ENCODE measurements around the gene TEX35.
A peak's percentile ranks its signal among the peaks of the same experiment; 100 is the strongest.

The TEX35 gene

DNA sequence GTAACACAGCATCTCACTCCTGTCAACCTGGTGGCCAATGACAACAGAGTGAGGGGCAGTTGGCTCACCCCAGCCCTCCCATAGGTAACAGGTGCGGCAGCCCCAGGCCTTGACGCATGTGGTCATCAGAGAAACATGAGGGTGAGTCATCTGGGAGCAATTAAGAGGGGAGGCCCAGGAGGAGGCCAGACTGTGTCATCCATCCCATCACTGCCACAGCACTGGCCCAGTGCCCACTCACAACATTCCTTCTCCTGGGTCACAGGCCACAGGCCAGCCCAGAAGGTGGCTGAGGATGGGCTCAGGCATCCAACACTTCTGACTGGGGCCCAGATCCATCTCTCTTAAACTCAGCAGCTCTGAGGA, 17.1 kb downstream of the TEX35 start:
- H3K27me3 ChIP-seq (ENCODE audit: control insufficient read depth in 5 of 5, insufficient read depth in 4 of 5, low read length in 5 of 5): peaks cover 0 to 3% (median 0%) of the 10 kb centered on the region in 5 donors
- no peak overlapping the region for H3K4me3 ChIP-seq (ENCODE audit: low read depth in 1 of 5, low read length in 5 of 5)
- H3K9me3 ChIP-seq (ENCODE audit: control insufficient read depth in 5 of 5, low read length in 5 of 5): no peaks in the 10 kb centered on the region
- peaks cover 0 to 4% (median 4%) of the 10 kb centered on the region in 5 donors for H3K4me1 ChIP-seq (ENCODE audit: control insufficient read depth in 5 of 5, insufficient read depth in 5 of 5, low read length in 5 of 5)
- no peak overlapping the region for H3K9ac ChIP-seq (ENCODE audit: low read length in 5 of 5)
- no peak overlapping the region for H3K27ac ChIP-seq (ENCODE audit: low read depth, low read length)
- H3K36me3 ChIP-seq (ENCODE audit: control insufficient read depth in 5 of 5, insufficient read depth in 5 of 5, low read length in 5 of 5): no peaks in the 10 kb centered on the region

DNA sequence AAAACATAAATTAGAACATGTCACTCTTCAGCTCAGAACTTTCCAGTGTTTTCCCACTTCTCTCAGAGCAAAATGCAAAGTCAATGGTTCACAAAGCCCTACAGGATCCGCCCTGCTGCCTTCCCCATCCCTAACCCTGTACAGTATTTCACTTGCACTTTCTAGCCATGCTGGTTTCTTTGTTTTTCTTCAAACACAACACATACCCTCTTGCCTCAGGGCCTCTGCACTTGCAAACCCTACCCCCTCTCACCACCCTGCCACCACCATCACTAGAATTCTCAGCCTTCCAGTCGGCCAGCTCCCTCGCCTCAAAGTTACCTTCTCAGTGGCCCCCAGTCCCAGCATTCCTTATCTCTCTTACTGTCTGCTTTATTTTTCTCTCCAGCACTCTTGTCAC, 17.6 kb downstream of the TEX35 start:
- Histone ChIP-seq H3K4me1 (ENCODE audit: control insufficient read depth in 5 of 5, insufficient read depth in 5 of 5, low read length in 5 of 5) (peaks cover 0 to 4% (median 4%) of the 10 kb centered on the region in 5 donors), H3K27me3 (ENCODE audit: control insufficient read depth in 5 of 5, insufficient read depth in 4 of 5, low read length in 5 of 5) (peaks cover 0 to 3% (median 0%) of the 10 kb centered on the region in 5 donors), H3K9me3 (ENCODE audit: control insufficient read depth in 5 of 5, low read length in 5 of 5) (no peaks in the 10 kb centered on the region), H3K27ac (ENCODE audit: low read depth, low read length) (no peak overlapping the region), H3K4me3 (ENCODE audit: low read depth in 1 of 5, low read length in 5 of 5) (no peak overlapping the region), H3K9ac (ENCODE audit: low read length in 5 of 5) (no peak overlapping the region), H3K36me3 (ENCODE audit: control insufficient read depth in 5 of 5, insufficient read depth in 5 of 5, low read length in 5 of 5) (no peaks in the 10 kb centered on the region)

DNA sequence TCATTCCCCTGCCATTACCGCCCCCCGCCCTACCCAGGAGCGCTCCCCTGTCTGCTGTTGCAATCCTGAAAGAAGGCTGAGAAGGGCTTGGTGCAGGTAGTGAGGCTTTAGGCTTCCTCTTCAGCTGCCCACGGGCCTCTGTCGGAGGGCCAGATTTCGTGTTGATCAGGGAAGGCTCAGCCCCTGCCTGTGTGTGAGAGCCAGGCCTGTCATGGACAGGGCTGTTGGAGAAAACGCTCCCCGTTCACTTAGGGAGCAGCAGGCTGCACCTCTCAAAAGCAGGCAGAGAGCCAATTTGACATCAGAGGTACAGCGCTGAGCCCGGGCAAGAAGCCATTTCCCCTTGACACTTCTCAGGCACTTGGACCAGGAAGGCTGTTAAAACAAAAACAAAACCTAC, 19.0 kb downstream of the TEX35 start:
- H3K27ac ChIP-seq (ENCODE audit: low read depth, low read length): no peak overlapping the region
- peaks cover 0 to 8% (median 4%) of the 10 kb centered on the region in 5 donors for H3K4me1 ChIP-seq (ENCODE audit: control insufficient read depth in 5 of 5, insufficient read depth in 5 of 5, low read length in 5 of 5)
- no peak overlapping the region for H3K4me3 ChIP-seq (ENCODE audit: low read depth in 1 of 5, low read length in 5 of 5)
- H3K9ac ChIP-seq (ENCODE audit: low read length in 5 of 5): no peak overlapping the region
- H3K36me3 ChIP-seq (ENCODE audit: control insufficient read depth in 5 of 5, insufficient read depth in 5 of 5, low read length in 5 of 5): no peaks in the 10 kb centered on the region
- peaks cover 0 to 3% (median 0%) of the 10 kb centered on the region in 5 donors for H3K27me3 ChIP-seq (ENCODE audit: control insufficient read depth in 5 of 5, insufficient read depth in 4 of 5, low read length in 5 of 5)
- H3K9me3 ChIP-seq (ENCODE audit: control insufficient read depth in 5 of 5, low read length in 5 of 5): no peaks in the 10 kb centered on the region

DNA sequence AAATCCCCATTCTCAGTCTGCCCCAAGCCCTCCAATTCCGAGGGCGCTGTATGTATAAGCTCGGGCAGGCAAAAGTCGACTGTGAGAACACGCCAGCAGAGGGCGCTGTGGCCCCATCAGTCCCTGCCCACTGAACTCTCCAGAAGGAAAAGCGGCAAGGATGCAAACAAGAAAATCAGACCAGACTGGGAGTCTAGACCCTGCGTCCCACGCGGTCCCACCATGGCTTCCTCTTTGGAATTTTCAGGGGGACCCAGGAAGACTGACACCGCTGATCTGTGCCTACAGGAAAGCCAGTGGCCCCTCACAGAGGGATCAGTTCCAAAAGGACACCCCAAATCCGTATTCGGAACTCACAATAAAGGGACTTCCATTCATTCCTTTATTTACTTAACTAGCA, 19.5 kb downstream of the TEX35 start:
- Histone ChIP-seq H3K36me3 (ENCODE audit: control insufficient read depth in 5 of 5, insufficient read depth in 5 of 5, low read length in 5 of 5) (no peaks in the 10 kb centered on the region), H3K9me3 (ENCODE audit: control insufficient read depth in 5 of 5, low read length in 5 of 5) (no peaks in the 10 kb centered on the region), H3K27me3 (ENCODE audit: control insufficient read depth in 5 of 5, insufficient read depth in 4 of 5, low read length in 5 of 5) (peaks cover 0 to 3% (median 0%) of the 10 kb centered on the region in 5 donors), H3K4me1 (ENCODE audit: control insufficient read depth in 5 of 5, insufficient read depth in 5 of 5, low read length in 5 of 5) (peaks cover 0 to 13% (median 8%) of the 10 kb centered on the region in 5 donors), H3K4me3 (ENCODE audit: low read depth in 1 of 5, low read length in 5 of 5) (no peak overlapping the region), H3K27ac (ENCODE audit: low read depth, low read length) (no peak overlapping the region), H3K9ac (ENCODE audit: low read length in 5 of 5) (no peak overlapping the region)

DNA sequence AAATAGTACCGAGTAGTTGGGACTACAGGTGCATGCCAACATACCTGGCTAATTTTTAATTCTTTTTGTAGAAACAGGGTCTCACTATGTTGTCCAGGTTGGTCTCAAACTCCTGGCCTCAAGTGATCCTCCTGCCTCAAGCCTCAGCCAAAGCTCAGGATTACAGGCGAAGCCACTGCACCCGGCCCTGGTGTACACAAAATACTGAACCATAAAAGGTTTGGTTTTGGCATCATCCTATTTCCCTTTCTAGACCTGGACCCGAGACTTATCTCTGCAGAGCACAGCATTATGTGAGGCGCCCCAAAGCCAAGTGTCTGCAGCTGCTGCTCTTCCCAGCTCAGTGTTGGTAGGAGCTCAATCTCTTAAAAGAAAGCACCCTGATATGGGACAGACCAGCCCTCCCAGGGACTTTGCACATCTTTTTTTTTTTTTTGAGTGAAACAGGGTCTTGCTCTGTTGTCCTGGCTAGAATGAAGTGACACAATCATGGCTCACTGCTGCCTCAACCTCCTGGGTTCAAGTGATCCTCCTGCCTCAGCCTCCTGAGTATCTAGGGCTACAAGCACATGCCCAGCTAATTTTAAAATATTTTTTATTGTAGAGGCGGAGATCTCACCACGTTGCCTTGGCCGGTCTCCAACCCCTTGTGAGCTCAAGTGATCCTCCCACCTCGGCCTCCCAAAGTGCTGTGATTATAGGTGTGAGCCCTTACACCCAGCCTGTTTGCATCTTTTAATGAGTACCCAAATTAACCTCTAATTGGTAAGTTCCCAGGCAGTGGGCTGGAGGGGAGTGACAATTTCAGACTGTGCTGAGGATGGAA, 20.4 kb downstream of the TEX35 start:
- H3K9ac ChIP-seq (ENCODE audit: low read length in 5 of 5): no peak overlapping the region

DNA sequence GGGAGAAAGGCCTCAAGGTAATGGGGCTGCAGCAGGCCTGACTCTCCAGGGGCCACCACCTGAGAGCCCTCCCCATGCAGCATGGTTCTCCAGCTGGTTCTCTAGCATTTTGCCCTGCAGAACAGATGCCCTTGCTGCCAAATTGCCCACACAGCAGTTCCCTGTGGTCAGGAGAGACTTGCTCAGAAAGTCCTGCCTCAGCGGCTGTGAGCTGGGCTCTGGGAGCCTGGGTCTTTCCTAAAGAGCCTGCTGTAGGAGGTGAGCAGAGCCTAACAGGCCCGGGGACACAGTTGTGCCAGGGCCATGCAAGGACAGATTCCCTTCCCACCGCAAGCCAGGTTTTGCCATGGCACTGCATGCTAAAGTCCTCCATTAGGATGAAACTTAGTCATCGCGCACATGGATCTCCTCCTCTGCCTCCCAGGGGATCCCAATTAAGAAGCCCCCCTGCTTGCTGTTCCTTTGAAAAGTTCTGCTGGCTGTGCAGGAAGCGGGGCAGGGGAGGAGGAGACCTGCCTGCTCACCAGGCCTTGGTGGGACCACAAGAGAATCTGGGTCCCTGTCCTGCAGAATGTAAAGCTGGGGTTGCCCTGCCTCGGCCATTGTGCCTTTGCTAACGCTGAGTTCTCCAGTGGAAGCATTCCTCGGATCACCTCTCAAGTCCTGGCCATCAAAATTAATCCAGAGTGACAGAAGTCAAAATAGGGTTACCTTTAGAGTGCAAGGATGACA, 21.4 kb downstream of the TEX35 start:
- H3K36me3 ChIP-seq (ENCODE audit: control insufficient read depth in 5 of 5, insufficient read depth in 5 of 5, low read length in 5 of 5): no peaks in the 10 kb centered on the region
- H3K9me3 ChIP-seq (ENCODE audit: control insufficient read depth in 5 of 5, low read length in 5 of 5): no peaks in the 10 kb centered on the region
- H3K27ac ChIP-seq (ENCODE audit: low read depth, low read length): no peak overlapping the region
- peaks cover 0 to 8% (median 3%) of the 10 kb centered on the region in 5 donors for H3K27me3 ChIP-seq (ENCODE audit: control insufficient read depth in 5 of 5, insufficient read depth in 4 of 5, low read length in 5 of 5)
- no peak overlapping the region for H3K9ac ChIP-seq (ENCODE audit: low read length in 5 of 5)
- H3K4me1 ChIP-seq (ENCODE audit: control insufficient read depth in 5 of 5, insufficient read depth in 5 of 5, low read length in 5 of 5): peaks cover 2 to 28% (median 24%) of the 10 kb centered on the region in 5 donors
- H3K4me3 ChIP-seq (ENCODE audit: low read depth in 1 of 5, low read length in 5 of 5): no peak overlapping the region

More for the DNA sequence above, 20.4 kb downstream of the TEX35 start:
- H3K4me1 ChIP-seq (ENCODE audit: control insufficient read depth in 5 of 5, insufficient read depth in 5 of 5, low read length in 5 of 5): peaks cover 0 to 20% (median 17%) of the 10 kb centered on the region in 5 donors
- H3K9me3 ChIP-seq (ENCODE audit: control insufficient read depth in 5 of 5, low read length in 5 of 5): no peaks in the 10 kb centered on the region
- no peaks in the 10 kb centered on the region for H3K36me3 ChIP-seq (ENCODE audit: control insufficient read depth in 5 of 5, insufficient read depth in 5 of 5, low read length in 5 of 5)
- H3K27ac ChIP-seq (ENCODE audit: low read depth, low read length): no peak overlapping the region
- no peak overlapping the region for H3K4me3 ChIP-seq (ENCODE audit: low read depth in 1 of 5, low read length in 5 of 5)
- H3K27me3 ChIP-seq (ENCODE audit: control insufficient read depth in 5 of 5, insufficient read depth in 4 of 5, low read length in 5 of 5): peaks cover 0 to 5% (median 3%) of the 10 kb centered on the region in 5 donors

DNA sequence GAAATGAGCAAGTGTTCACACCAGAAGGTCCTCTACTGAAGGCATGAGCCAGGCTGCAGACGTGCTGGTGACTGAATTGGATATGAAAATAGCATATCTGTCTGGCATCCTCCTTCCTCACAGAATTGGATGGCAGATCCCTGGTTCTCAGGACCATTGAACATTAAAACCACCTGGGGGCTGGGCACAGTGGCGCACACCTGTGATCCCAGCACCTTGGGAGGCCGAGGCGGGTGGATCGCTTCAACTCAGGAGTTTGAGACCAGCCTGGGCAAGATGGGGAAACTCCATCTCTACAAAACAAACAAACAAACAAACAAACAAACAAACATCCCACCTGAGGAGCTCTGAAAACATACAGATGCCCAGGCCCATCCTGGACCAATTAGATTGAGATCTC, 23.4 kb downstream of the TEX35 start:
- H3K9ac ChIP-seq (ENCODE audit: low read length in 5 of 5): no peak overlapping the region
- H3K27me3 ChIP-seq (ENCODE audit: control insufficient read depth in 5 of 5, insufficient read depth in 4 of 5, low read length in 5 of 5): peaks cover 0 to 12% (median 3%) of the 10 kb centered on the region in 5 donors
- peaks cover 2 to 30% (median 24%) of the 10 kb centered on the region in 5 donors for H3K4me1 ChIP-seq (ENCODE audit: control insufficient read depth in 5 of 5, insufficient read depth in 5 of 5, low read length in 5 of 5)
- H3K27ac ChIP-seq (ENCODE audit: low read depth, low read length): no peak overlapping the region
- no peaks in the 10 kb centered on the region for H3K9me3 ChIP-seq (ENCODE audit: control insufficient read depth in 5 of 5, low read length in 5 of 5)
- H3K4me3 ChIP-seq (ENCODE audit: low read depth in 1 of 5, low read length in 5 of 5): no peak overlapping the region
- no peaks in the 10 kb centered on the region for H3K36me3 ChIP-seq (ENCODE audit: control insufficient read depth in 5 of 5, insufficient read depth in 5 of 5, low read length in 5 of 5)

DNA sequence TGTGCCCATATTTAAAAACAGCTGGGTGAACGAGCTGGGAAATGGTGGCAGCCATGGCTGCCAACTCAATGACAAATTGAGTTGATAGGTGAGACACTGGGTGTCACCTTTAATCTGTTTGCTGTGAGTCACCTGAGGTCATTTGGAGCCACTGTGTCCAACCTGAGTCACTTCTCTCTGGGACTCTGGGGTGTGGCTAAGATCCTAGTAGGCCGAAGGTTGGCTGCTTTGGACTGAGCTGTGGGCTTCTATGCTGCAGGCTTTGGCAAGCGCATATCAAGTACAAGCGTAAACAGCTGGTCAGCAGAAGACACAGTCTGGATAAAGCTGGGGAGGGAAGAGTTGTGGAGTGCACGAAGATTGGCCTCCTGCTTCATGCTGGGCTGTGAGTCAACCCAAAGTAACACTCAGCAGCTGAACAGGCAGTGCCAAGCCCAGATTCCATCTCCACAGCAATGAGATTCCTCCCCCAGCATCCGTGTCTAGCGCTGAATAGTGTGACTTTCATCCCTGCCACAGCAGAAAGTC, 24.0 kb downstream of the TEX35 start:
- Histone ChIP-seq H3K27me3 (ENCODE audit: control insufficient read depth in 5 of 5, insufficient read depth in 4 of 5, low read length in 5 of 5) (peaks cover 0 to 12% (median 2%) of the 10 kb centered on the region in 5 donors), H3K4me3 (ENCODE audit: low read depth in 1 of 5, low read length in 5 of 5) (no peak overlapping the region), H3K36me3 (ENCODE audit: control insufficient read depth in 5 of 5, insufficient read depth in 5 of 5, low read length in 5 of 5) (no peaks in the 10 kb centered on the region), H3K9ac (ENCODE audit: low read length in 5 of 5) (peak overlapping the region in 1 of 5 donors; percentile 4), H3K27ac (ENCODE audit: low read depth, low read length) (peak overlapping the region; percentile 23), H3K4me1 (ENCODE audit: control insufficient read depth in 5 of 5, insufficient read depth in 5 of 5, low read length in 5 of 5) (peaks cover 2 to 33% (median 28%) of the 10 kb centered on the region in 5 donors), H3K9me3 (ENCODE audit: control insufficient read depth in 5 of 5, low read length in 5 of 5) (no peaks in the 10 kb centered on the region)

DNA sequence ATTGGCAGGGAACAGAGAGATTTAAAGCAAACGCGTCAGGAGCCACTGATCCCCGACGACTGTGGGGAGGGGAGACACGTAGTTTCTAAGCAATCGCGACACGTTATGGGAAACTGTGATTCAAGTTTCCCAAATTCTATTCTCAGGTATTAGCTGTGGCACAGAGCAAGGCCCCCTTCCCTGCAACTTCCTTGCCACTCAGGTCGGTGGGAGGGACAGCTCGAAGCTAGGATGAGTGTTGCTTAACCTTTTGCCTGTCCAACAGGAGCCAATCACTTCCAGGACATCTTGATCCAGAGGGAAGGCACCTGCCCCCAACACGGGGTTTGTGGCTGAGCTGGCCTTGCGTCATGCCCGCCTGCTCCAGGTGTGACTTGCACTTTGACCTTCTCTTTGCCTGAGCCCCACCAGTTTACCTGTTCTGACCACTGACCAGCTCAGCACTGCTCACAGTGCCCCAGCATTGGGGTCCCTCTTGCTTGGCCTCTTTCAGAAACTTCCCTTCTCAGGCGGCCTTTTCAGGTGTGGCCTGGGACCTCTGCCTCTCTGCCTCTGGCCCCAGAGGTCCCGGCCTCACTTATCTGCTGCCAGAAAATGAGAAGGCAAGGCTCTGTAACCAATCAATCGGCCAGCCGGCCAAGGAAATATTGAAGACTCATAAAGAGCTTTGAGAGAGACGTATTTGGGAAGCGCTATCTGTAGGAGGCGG, 24.6 kb downstream of the TEX35 start:
- H3K27me3 ChIP-seq (ENCODE audit: control insufficient read depth in 5 of 5, insufficient read depth in 4 of 5, low read length in 5 of 5): peaks cover 0 to 12% (median 0%) of the 10 kb centered on the region in 5 donors
- peak overlapping the region in 1 of 5 donors; percentile 4 for H3K9ac ChIP-seq (ENCODE audit: low read length in 5 of 5)
- no peaks in the 10 kb centered on the region for H3K9me3 ChIP-seq (ENCODE audit: control insufficient read depth in 5 of 5, low read length in 5 of 5)
- no peaks in the 10 kb centered on the region for H3K36me3 ChIP-seq (ENCODE audit: control insufficient read depth in 5 of 5, insufficient read depth in 5 of 5, low read length in 5 of 5)
- H3K4me1 ChIP-seq (ENCODE audit: control insufficient read depth in 5 of 5, insufficient read depth in 5 of 5, low read length in 5 of 5): peaks cover 5 to 36% (median 29%) of the 10 kb centered on the region in 5 donors
- H3K27ac ChIP-seq (ENCODE audit: low read depth, low read length): peak overlapping the region; percentile 23
- H3K4me3 ChIP-seq (ENCODE audit: low read depth in 1 of 5, low read length in 5 of 5): no peak overlapping the region

All from subcutaneous abdominal adipose tissue (tissue), 5 donors.